ENCODE results near the gene GPR135.
"Not testable (repeated sequence)": the region's sequence is repeated elsewhere in the genome, so short reads cannot be mapped to it uniquely, and the experiment has no call there.

Gene GPR135

GRCh38 chr14:59460378-59460777, 4.8 kb downstream of the GPR135 start:
- no peak overlapping the region for H3K4me3 ChIP-seq (ENCODE audit: low read length)
- DNase-seq (ENCODE audit: low read depth) = no peak

DNA sequence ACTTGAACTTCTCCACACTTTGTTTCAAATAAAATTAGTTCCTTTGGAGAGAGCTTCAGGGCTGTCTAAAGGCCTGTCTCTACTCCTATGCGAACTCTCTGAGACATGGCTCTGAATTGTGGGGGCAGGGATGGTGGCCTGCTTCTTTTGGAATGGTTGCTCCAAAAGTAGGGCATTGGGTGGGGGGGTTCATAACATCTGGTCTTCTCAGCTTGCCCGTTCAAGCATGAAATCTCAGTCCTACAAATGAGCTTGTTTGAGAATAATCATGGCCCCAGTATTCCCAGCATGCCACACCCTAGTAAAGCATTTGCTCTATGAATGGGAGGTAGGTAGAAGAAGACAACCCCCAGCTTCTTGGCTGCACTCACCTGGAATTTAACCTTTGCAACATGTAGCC, 6.7 kb downstream of the GPR135 start:
- no peak for TF ChIP-seq CTCF (conservative IDR thresholded peaks at IDR 0.05; ENCODE audit: low read depth, low read length)
- H3K4me3 ChIP-seq (ENCODE audit: low read length) = no peak overlapping the region
- DNase-seq (ENCODE audit: low read depth) = no peak

More at GRCh38 chr14:59460378-59460777, 4.8 kb downstream of the GPR135 start:
- TF ChIP-seq CTCF (conservative IDR thresholded peaks at IDR 0.05; ENCODE audit: low read depth, low read length) = no peak

GRCh38 chr14:59455411-59455810, 9.8 kb downstream of the GPR135 start:
- DNase-seq (ENCODE audit: low read depth) = no peak
- TF ChIP-seq CTCF (conservative IDR thresholded peaks at IDR 0.05; ENCODE audit: low read depth, low read length) = no peak
- no peak overlapping the region for H3K4me3 ChIP-seq (ENCODE audit: low read length)

DNA sequence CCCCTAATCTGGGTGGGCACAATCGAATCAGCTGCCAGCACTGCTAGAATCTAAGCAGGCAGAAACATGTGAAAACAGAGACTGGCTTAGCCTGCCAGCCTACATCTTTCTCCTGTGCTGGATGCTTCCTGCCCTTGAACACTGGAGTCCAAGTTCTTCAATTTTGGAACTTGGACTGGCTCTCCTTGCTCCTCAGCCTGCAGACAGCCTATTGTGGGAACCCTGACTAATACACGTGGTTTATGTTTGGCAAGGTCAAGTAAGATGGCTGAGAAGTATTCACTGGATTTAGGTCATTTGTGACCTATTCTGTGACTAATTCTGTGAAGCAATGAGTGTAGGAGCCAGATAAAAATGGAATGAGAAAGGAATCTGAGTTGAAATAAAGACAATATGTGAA, 11.0 kb downstream of the GPR135 start:
- DNase-seq (ENCODE audit: low read depth) = peak; percentile 44
- no peak for TF ChIP-seq CTCF (conservative IDR thresholded peaks at IDR 0.05; ENCODE audit: low read depth, low read length)
- H3K4me3 ChIP-seq (ENCODE audit: low read length) = no peak overlapping the region

GRCh38 chr14:59451849-59452248, 13.3 kb downstream of the GPR135 start:
- no peak overlapping the region for H3K4me3 ChIP-seq (ENCODE audit: low read length)
- TF ChIP-seq CTCF (conservative IDR thresholded peaks at IDR 0.05; ENCODE audit: low read depth, low read length) = no peak
- DNase-seq (ENCODE audit: low read depth) = no peak

GRCh38 chr14:59450716-59451115, 14.5 kb downstream of the GPR135 start:
- TF ChIP-seq CTCF (conservative IDR thresholded peaks at IDR 0.05; ENCODE audit: low read depth, low read length) = no peak
- no peak for DNase-seq (ENCODE audit: low read depth)
- H3K4me3 ChIP-seq (ENCODE audit: low read length) = no peak overlapping the region

- DNase-seq (ENCODE audit: low read depth); H3K4me3 ChIP-seq (ENCODE audit: low read length): not testable (repeated sequence)
Observed at GRCh38 chr14:59448673-59449072, 16.5 kb downstream of the GPR135 start.

Data from retinal pigment epithelial cell (primary cell).